ENCODE results near the gene SERPINE2. TPM values are rescaled to one million over a fixed set of nuclear protein-coding genes. Genes with fewer than 3 reads are reported as not detected.

The SERPINE2 gene
- polyA plus RNA-seq, 3 donors = not detected

DNA sequence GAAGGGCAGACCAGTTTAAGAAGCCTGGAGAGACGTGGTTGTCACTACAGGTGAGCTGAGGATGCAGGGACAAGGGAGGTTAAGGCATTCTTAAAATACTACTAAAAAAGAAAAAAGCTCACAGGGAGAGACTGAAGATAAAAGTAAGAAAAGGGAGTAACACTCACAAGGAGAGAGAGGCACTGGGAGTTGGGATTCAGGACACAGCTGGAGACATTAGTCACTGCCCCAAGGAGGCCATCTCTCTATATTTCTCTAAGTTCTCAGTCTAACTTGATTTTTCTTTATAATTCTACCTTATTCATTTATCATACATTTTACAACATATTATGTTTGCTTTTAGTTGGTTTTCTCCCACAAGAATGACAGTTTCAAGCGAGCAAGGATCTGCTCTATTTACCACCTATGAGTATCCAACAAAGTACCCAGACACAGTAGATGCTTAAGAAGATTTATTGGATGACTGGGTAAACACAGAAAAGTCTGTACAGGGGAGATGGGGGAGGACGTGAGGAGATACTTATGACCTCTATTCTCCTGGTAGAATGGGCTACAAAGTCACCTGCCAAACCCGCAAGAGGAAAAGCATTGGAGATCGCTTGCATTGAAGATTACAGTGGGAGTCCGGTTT is 2.2 kb downstream of the SERPINE2 start:
- peaks cover 48 to 54% (median 53%) of the 10 kb centered on the region in 3 donors for H3K27me3 Mint-ChIP-seq (ENCODE audit: low read depth in 3 of 3)
- H4K20me1 ChIP-seq (ENCODE audit: insufficient read depth, low read length) = no peaks in the 10 kb centered on the region
- peaks cover 26% of the 10 kb centered on the region for H3K4me1 Mint-ChIP-seq
- H3K79me2 ChIP-seq (ENCODE audit: insufficient read depth, low read length) = no peaks in the 10 kb centered on the region
- H3K9me3 ChIP-seq (replicated peaks in 1 of 2; ENCODE audit: control insufficient read depth in 1 of 2, insufficient read depth in 1 of 2, low read length in 2 of 2) = peaks cover 0 to 9% of the 10 kb centered on the region in 2 donors
- no peak overlapping the region for H3K4me2 ChIP-seq (replicated peaks; ENCODE audit: extremely low read depth, low read length, poor library complexity, severe bottlenecking)
- peaks cover 0 to 7% of the 10 kb centered on the region in 2 donors for H3K36me3 Mint-ChIP-seq
- no peak overlapping the region for H2AFZ ChIP-seq (ENCODE audit: insufficient read depth, low read depth, low read length, poor library complexity, severe bottlenecking)
- H3K27ac ChIP-seq (ENCODE audit: low read depth in 1 of 2, low read length in 2 of 2) = no peak overlapping the region
- H3K27ac Mint-ChIP-seq = peak overlapping the region in 1 of 7 donors; percentile 8
- no peak for DNase-seq
- H3K4me3 ChIP-seq (replicated peaks in 1 of 3; ENCODE audit: low read depth in 2 of 3, low read length in 3 of 3) = no peak overlapping the region
- H3K27me3 ChIP-seq (ENCODE audit: control insufficient read depth in 2 of 2, insufficient read depth in 2 of 2, low read length in 2 of 2) = peaks cover 44 to 49% of the 10 kb centered on the region in 2 donors
- H3K9ac ChIP-seq (ENCODE audit: insufficient read depth, low read length, poor library complexity, severe bottlenecking) = no peak overlapping the region
- peaks cover 0 to 10% (median 4%) of the 10 kb centered on the region in 7 donors for H3K9me3 Mint-ChIP-seq
- intact Hi-C loops (cut with micrococcal nuclease) = no loop called here
- H3K4me3 Mint-ChIP-seq = peak overlapping the region in 1 of 2 donors; percentile 97
- WGBS (ENCODE audit: insufficient coverage) = 96% methylated on average over 3 of the region's 6 CpGs
- H3K4me1 ChIP-seq (ENCODE audit: control insufficient read depth in 1 of 2, insufficient read depth in 2 of 2, low read length in 2 of 2) = peaks cover 12 to 19% of the 10 kb centered on the region in 2 donors
- TF ChIP-seq, protein P1, sequence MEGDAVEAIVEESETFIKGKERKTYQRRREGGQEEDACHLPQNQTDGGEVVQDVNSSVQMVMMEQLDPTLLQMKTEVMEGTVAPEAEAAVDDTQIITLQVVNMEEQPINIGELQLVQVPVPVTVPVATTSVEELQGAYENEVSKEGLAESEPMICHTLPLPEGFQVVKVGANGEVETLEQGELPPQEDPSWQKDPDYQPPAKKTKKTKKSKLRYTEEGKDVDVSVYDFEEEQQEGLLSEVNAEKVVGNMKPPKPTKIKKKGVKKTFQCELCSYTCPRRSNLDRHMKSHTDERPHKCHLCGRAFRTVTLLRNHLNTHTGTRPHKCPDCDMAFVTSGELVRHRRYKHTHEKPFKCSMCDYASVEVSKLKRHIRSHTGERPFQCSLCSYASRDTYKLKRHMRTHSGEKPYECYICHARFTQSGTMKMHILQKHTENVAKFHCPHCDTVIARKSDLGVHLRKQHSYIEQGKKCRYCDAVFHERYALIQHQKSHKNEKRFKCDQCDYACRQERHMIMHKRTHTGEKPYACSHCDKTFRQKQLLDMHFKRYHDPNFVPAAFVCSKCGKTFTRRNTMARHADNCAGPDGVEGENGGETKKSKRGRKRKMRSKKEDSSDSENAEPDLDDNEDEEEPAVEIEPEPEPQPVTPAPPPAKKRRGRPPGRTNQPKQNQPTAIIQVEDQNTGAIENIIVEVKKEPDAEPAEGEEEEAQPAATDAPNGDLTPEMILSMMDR (IDR thresholded peaks at IDR 0.05) = no peak
- no peaks in the 10 kb centered on the region for H3K36me3 ChIP-seq (replicated peaks in 1 of 2; ENCODE audit: control insufficient read depth in 1 of 2, insufficient read depth in 2 of 2, low read length in 2 of 2)

DNA sequence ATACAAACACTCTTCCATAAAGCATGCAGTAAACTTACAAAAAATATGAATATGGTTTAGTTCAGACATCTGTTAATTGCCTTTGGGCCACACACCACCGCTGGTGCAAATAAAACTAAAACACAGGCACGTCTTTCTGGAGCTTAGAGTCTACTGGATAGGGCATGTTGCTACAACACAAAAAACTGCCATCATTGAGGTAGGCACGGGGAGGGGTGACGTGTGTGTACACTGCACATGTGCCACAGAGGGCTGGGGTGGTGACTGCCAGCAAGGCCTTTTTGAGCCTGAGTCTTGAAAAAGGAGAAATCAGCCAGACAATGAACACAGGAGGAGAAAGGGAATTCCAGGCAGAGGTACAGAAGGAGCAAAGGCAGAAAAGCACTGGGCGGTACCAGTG is 5.1 kb downstream of the SERPINE2 start:
- Mint-ChIP-seq H3K4me3 (no peak overlapping the region), H3K27me3 (ENCODE audit: low read depth in 3 of 3) (peaks cover 24 to 32% (median 30%) of the 10 kb centered on the region in 3 donors), H3K36me3 (peaks cover 0 to 2% of the 10 kb centered on the region in 2 donors), H3K4me1 (peaks cover 17% of the 10 kb centered on the region), H3K9me3 (peaks cover 0 to 8% (median 4%) of the 10 kb centered on the region in 7 donors), H3K27ac (no peak overlapping the region)
- Histone ChIP-seq H3K79me2 (ENCODE audit: insufficient read depth, low read length) (no peaks in the 10 kb centered on the region), H3K9ac (ENCODE audit: insufficient read depth, low read length, poor library complexity, severe bottlenecking) (no peak overlapping the region), H3K4me2 (replicated peaks; ENCODE audit: extremely low read depth, low read length, poor library complexity, severe bottlenecking) (no peak overlapping the region), H3K4me1 (ENCODE audit: control insufficient read depth in 1 of 2, insufficient read depth in 2 of 2, low read length in 2 of 2) (peaks cover 6 to 11% of the 10 kb centered on the region in 2 donors), H3K36me3 (replicated peaks in 1 of 2; ENCODE audit: control insufficient read depth in 1 of 2, insufficient read depth in 2 of 2, low read length in 2 of 2) (no peaks in the 10 kb centered on the region), H3K27ac (ENCODE audit: low read depth in 1 of 2, low read length in 2 of 2) (no peak overlapping the region), H3K4me3 (replicated peaks in 1 of 3; ENCODE audit: low read depth in 2 of 3, low read length in 3 of 3) (no peak overlapping the region), H3K9me3 (replicated peaks in 1 of 2; ENCODE audit: control insufficient read depth in 1 of 2, insufficient read depth in 1 of 2, low read length in 2 of 2) (peaks cover 6 to 10% of the 10 kb centered on the region in 2 donors), H4K20me1 (ENCODE audit: insufficient read depth, low read length) (no peaks in the 10 kb centered on the region), H2AFZ (ENCODE audit: insufficient read depth, low read depth, low read length, poor library complexity, severe bottlenecking) (no peak overlapping the region), H3K27me3 (ENCODE audit: control insufficient read depth in 2 of 2, insufficient read depth in 2 of 2, low read length in 2 of 2) (peaks cover 21 to 24% of the 10 kb centered on the region in 2 donors)
- TF ChIP-seq, protein P1 (IDR thresholded peaks at IDR 0.05) = no peak
- no peak for DNase-seq
- intact Hi-C loops (cut with micrococcal nuclease) = no loop called here
- 52% methylated on average over 5 of the region's 5 CpGs for WGBS (ENCODE audit: insufficient coverage)

Data from CD14-positive monocyte (primary cell).